Glutamatergic neuron (in vitro differentiated cells): ENCODE measurements around the gene NHLH2. TPM values are rescaled to one million over a fixed set of nuclear protein-coding genes. Genes with fewer than 3 reads are reported as not detected.

Experiments used
- DNase-seq: peaks from one replicate; pipeline ENCODE4 v3.0.0; 2022
- H3K27ac Mint-ChIP-seq: one replicate; pipeline ENCODE4 v1.8.0; 2020; ENCODE audit warnings: mild to moderate bottlenecking, mixed read lengths, inconsistent platforms; ENCODE audit not compliant: unreplicated experiment
- H3K27me3 Mint-ChIP-seq: one replicate; pipeline ENCODE4 v1.8.0; 2020; ENCODE audit warnings: mild to moderate bottlenecking, moderate library complexity, mixed read lengths, inconsistent platforms; ENCODE audit not compliant: unreplicated experiment
- H3K36me3 Mint-ChIP-seq: one replicate; pipeline ENCODE4 v1.8.0; 2020; ENCODE audit warnings: mild to moderate bottlenecking, mixed read lengths, inconsistent platforms; ENCODE audit not compliant: unreplicated experiment
- H3K4me1 Mint-ChIP-seq: one replicate; pipeline ENCODE4 v1.8.0; 2020; ENCODE audit warnings: mild to moderate bottlenecking, low read depth, mixed read lengths, inconsistent platforms; ENCODE audit not compliant: unreplicated experiment
- H3K4me3 Mint-ChIP-seq: one replicate; pipeline ENCODE4 v1.8.0; 2020; ENCODE audit warnings: mild to moderate bottlenecking, mixed read lengths, inconsistent platforms; ENCODE audit not compliant: unreplicated experiment
- H3K9me3 Mint-ChIP-seq: one replicate; pipeline ENCODE4 v1.8.0; 2020; ENCODE audit warnings: mild to moderate bottlenecking, moderate library complexity, mixed read lengths, inconsistent platforms; ENCODE audit not compliant: unreplicated experiment
- total RNA-seq: library from RNA; stranded (reverse); fragmentation: NEBNext Ultra II Directional; extraction: Animal tissue kit (Norgen Biotek cat#: 25700); gene quantifications from one replicate; pipeline ENCODE4 v1.2.1, GENCODE V29; 2021; ENCODE audit not compliant: unreplicated experiment
- TF ChIP-seq, protein P1 (sequence below): fragments of 200-600 bp; sonication (generic); IDR thresholded peaks from one replicate; pipeline ENCODE4 v1.5.0; 2021; ENCODE audit not compliant: partially characterized antibody, unreplicated experiment

NHLH2 gene
- total RNA-seq, 1 donor from 2014 or later: 255 TPM

DNA sequence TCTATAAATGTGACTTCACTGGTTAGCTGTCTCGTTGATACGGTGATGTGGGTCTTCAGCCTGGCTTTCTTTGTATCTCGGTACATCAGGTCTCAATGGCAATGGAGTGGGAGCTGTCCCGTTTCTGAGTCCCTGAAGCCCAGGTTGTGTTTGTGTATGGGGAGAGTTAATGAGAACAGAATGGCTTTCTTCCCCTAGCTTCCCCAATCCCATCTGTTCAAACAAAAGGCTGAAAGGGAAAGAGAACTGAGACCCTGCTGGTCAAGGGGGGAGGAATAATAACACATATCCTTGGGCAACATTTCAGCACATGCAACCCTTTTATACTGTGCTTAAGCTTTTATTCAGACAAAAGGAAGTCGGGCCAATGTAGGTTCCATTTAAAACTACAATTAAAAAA lies 44.0 kb downstream of the NHLH2 start:
- Mint-ChIP-seq H3K27ac (peak overlapping the region; percentile 95), H3K27me3 (peaks cover 2% of the 10 kb centered on the region), H3K4me1 (peaks cover 58% of the 10 kb centered on the region), H3K9me3 (peaks cover 5% of the 10 kb centered on the region), H3K36me3 (peaks cover 4% of the 10 kb centered on the region), H3K4me3 (peak overlapping the region; percentile 66)
- TF ChIP-seq, protein P1, sequence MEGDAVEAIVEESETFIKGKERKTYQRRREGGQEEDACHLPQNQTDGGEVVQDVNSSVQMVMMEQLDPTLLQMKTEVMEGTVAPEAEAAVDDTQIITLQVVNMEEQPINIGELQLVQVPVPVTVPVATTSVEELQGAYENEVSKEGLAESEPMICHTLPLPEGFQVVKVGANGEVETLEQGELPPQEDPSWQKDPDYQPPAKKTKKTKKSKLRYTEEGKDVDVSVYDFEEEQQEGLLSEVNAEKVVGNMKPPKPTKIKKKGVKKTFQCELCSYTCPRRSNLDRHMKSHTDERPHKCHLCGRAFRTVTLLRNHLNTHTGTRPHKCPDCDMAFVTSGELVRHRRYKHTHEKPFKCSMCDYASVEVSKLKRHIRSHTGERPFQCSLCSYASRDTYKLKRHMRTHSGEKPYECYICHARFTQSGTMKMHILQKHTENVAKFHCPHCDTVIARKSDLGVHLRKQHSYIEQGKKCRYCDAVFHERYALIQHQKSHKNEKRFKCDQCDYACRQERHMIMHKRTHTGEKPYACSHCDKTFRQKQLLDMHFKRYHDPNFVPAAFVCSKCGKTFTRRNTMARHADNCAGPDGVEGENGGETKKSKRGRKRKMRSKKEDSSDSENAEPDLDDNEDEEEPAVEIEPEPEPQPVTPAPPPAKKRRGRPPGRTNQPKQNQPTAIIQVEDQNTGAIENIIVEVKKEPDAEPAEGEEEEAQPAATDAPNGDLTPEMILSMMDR: no peak
- DNase-seq: no peak

GRCh38 chr1:115796036-115796435 lies 44.9 kb downstream of the NHLH2 start:
- H3K27me3 Mint-ChIP-seq: peaks cover 2% of the 10 kb centered on the region
- H3K9me3 Mint-ChIP-seq: peaks cover 5% of the 10 kb centered on the region
- H3K27ac Mint-ChIP-seq: peak overlapping the region; percentile 90
- H3K4me1 Mint-ChIP-seq: peaks cover 58% of the 10 kb centered on the region
- TF ChIP-seq, protein P1: no peak
- no peak for DNase-seq
- H3K36me3 Mint-ChIP-seq: peaks cover 4% of the 10 kb centered on the region
- H3K4me3 Mint-ChIP-seq: peak overlapping the region; percentile 77

DNA sequence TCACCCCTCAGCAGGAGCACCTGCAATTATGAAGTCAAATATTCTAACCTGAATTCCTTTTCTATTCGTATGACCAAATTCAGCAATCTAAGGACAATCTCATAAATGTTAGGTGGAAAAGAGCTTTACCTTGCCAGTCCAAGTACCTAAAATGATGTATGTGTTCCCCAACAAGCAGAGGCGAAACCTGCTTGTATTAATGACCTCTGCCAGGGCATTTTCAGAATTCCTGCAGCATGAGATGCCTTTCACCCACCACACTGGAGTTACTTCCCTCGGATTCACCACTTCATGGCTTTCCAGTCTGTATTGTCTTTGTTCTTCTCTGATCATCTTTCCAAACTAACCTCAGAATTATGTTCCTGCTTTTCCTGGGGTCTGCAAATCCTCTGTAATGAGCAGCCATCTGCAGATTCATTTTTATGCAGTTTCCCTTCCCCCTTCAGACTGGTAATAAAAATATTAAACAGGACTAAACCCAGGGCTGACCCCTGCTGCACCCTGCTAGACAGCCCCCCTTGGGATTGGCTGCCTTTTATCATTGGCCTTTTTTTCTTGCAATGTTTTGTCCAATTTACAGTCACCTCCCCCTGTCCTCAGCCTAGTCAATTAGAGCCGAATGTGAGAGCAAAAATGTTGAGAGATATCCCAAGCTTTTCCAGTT lies 45.8 kb downstream of the NHLH2 start:
- Mint-ChIP-seq H3K4me1 (peaks cover 61% of the 10 kb centered on the region), H3K4me3 (peak overlapping the region; percentile 53), H3K9me3 (peaks cover 5% of the 10 kb centered on the region), H3K27ac (peak overlapping the region; percentile 69), H3K27me3 (peaks cover 2% of the 10 kb centered on the region), H3K36me3 (peaks cover 4% of the 10 kb centered on the region)
- TF ChIP-seq, protein P1: no peak
- DNase-seq: no peak

GRCh38 chr1:115793162-115793561 lies 47.8 kb downstream of the NHLH2 start:
- no peak for DNase-seq
- H3K27me3 Mint-ChIP-seq: peaks cover 2% of the 10 kb centered on the region
- H3K4me1 Mint-ChIP-seq: peaks cover 55% of the 10 kb centered on the region
- no peak overlapping the region for H3K27ac Mint-ChIP-seq
- TF ChIP-seq, protein P1: no peak
- peaks cover 4% of the 10 kb centered on the region for H3K36me3 Mint-ChIP-seq
- peaks cover 7% of the 10 kb centered on the region for H3K9me3 Mint-ChIP-seq
- no peak overlapping the region for H3K4me3 Mint-ChIP-seq

DNA sequence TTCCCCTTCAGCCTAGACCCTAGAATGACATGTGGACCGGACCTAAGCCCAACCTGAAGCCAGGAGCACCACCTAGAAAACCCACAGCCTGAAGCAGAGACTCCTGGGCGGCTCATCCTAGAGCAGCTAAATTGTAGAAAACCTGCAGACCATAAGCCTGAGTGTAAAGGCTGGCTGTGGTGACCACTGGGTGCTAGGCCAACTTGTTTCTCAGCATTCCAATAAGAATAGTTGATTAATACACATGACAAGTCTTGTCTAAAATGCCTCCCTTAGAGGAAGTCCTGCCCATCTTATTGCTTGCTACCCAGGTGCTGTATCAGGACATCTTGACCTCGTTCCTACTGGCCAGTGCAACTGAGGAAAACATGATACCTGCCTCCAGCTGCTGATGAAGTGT lies 49.1 kb downstream of the NHLH2 start:
- H3K4me1 Mint-ChIP-seq: peaks cover 42% of the 10 kb centered on the region
- H3K27me3 Mint-ChIP-seq: peaks cover under 1% of the 10 kb centered on the region
- DNase-seq: no peak
- H3K9me3 Mint-ChIP-seq: peaks cover 7% of the 10 kb centered on the region
- H3K36me3 Mint-ChIP-seq: peaks cover 4% of the 10 kb centered on the region
- H3K4me3 Mint-ChIP-seq: no peak overlapping the region
- no peak overlapping the region for H3K27ac Mint-ChIP-seq
- TF ChIP-seq, protein P1: no peak
